ENCODE data around the gene TRAM2.
"Not testable (repeated sequence)": the region's sequence is repeated elsewhere in the genome, so short reads cannot be mapped to it uniquely, and the experiment has no call there.

TRAM2 gene

DNA sequence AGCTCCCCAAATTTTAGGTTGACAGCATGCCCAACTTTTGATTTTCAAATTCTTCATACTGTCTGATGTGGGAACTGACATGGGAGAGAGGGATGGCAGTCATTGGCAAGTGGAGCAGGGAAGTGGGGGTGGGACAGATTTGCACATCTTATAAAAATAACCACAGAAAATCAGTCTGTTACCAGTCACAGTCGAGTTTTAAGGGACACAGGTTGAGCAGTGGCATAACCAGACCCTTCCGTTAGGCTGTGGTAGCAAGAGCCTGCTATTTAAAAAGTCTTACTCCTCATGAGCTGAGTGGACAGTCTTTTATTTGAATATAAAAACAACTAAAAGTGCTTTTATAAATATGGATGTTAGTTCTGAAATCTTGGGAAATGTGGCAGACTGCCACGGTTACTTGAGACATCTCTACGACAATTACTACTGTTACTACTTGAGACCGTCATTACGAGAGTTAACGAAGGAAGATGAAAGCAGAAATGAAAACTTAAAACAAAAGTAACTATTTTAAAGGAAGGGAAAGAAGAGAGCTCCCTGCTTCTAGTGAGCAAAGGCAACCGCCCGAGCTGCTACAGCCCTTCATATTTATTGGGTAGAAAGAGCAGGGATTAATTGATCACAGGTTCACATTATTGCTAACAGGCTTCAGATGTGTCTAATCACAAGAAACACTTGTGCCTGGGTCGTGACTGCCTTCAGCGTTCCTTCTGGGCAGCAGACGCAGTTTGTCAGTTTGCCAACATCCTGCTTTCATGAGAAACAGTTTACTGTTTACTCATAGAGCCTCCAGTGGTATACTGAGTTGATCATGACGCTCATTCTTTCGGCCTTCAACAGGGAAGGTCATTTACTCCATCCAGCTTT lies 85.4 kb downstream of the TRAM2 start:
- no peak for TF ChIP-seq CTCF (IDR thresholded peaks at IDR 0.05; ENCODE audit: low read depth, low read length, missing control alignments)
- H3K4me3 ChIP-seq (ENCODE audit: low read depth, low read length), result peak overlapping the region; percentile 16
- peak; percentile 59 for DNase-seq (ENCODE audit: low read depth)

DNA sequence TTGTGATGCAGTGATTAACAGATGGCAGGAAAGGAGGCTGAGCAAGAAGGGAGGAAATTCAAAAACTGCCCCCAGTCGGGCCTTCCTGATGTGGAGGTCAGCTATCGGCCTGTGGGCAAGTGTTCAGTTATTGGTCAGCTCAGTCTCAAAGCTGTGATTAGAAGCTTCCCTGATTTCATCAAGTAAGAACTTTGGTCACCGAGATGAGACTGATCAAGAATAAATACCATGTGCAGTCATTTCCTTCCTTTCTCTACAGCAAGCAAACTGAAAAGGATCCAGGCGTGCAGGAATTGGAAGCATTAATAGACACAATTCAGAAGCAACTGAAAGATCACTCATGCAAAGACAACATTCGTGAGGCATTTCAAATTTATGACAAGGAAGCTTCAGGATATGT lies 87.0 kb downstream of the TRAM2 start:
- no peak for TF ChIP-seq CTCF (IDR thresholded peaks at IDR 0.05; ENCODE audit: low read depth, low read length, missing control alignments)
- DNase-seq (ENCODE audit: low read depth), result no peak
- H3K4me3 ChIP-seq (ENCODE audit: low read depth, low read length), result no peak overlapping the region

DNA sequence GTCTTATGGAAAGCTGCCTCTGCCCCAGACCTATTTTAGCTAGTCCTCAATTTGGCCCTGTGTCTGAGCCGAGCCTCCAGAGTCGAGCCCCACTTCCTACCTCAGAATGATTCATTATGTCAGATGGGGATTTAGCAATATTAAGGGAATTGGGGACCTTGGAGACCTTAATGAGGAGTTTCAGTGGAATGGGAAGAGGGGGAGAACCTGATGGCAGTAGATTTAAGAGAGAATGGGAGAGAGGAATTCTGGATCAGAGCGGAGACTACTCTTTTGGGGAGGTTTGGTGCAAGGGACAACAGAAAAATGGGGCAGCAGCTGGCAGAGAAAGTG lies 93.2 kb downstream of the TRAM2 start:
- no peak overlapping the region for H3K4me3 ChIP-seq (ENCODE audit: low read depth, low read length)
- no peak for DNase-seq (ENCODE audit: low read depth)
- TF ChIP-seq CTCF (IDR thresholded peaks at IDR 0.05; ENCODE audit: low read depth, low read length, missing control alignments), result no peak

DNA sequence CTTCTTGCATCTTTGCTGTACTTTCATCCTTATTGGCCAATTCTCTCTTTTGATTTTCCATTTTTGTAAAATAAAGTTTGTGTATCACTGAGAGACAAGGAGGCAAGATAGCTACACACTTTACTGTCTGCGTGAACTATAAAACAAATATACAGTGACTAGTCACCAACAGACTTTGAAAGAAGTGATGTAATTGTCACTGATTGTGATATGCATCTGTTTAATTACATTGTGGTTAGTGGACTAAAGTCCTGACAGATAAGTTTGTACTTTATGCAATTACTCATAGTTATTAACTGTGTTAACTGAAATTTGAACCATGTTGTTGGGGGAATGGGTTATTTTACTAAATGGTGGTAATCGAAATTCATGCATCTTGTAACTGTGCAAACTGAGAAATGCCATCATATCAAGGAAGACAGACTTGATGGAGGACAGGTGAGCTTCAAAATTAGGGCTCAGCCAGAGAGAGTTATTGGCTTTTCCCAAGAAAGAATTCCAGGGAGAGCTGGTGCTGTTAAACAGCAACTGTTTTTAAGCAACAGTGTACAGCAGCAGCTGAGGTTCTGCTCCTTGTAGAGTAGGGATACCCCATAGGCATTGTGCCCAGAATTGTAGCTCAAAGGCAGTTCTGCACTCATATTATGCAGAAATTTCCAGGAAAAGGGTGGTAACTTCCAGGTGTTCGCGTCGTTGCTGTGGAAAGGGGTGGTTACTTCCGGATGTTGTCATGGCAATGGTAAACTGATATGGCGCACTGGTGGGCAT lies 93.8 kb downstream of the TRAM2 start:
- TF ChIP-seq CTCF (IDR thresholded peaks at IDR 0.05; ENCODE audit: low read depth, low read length, missing control alignments), result no peak
- no peak for DNase-seq (ENCODE audit: low read depth)
- H3K4me3 ChIP-seq (ENCODE audit: low read depth, low read length), result no peak overlapping the region

- DNase-seq (ENCODE audit: low read depth), result no peak
- TF ChIP-seq CTCF (IDR thresholded peaks at IDR 0.05; ENCODE audit: low read depth, low read length, missing control alignments), result no peak
- H3K4me3 ChIP-seq (ENCODE audit: low read depth, low read length), result no peak overlapping the region
These were observed 101.6 kb downstream of the TRAM2 start for GRCh38 chr6:52475307-52475706.

GRCh38 chr6:52474173-52474572 lies 102.7 kb downstream of the TRAM2 start:
- TF ChIP-seq CTCF (IDR thresholded peaks at IDR 0.05; ENCODE audit: low read depth, low read length, missing control alignments), result no peak
- DNase-seq (ENCODE audit: low read depth), result no peak

GRCh38 chr6:52461194-52461593 lies 115.7 kb downstream of the TRAM2 start:
- H3K4me3 ChIP-seq (ENCODE audit: low read depth, low read length); DNase-seq (ENCODE audit: low read depth): not testable (repeated sequence)

More at GRCh38 chr6:52474173-52474572, 102.7 kb downstream of the TRAM2 start:
- H3K4me3 ChIP-seq (ENCODE audit: low read depth, low read length), result no peak overlapping the region
